ENCODE data around the gene LIF. TPM values are rescaled to one million over a fixed set of nuclear protein-coding genes. Genes with fewer than 3 reads are reported as not detected.
"Not testable (repeated sequence)": the region's sequence is repeated elsewhere in the genome, so short reads cannot be mapped to it uniquely, and the experiment has no call there.

LIF gene
- total RNA-seq, 1 donor from 2014 or later = 0.16 TPM

- DNase-seq = no peak
- no peak overlapping the region for H3K27ac ChIP-seq (replicated peaks)
- intact Hi-C loops (cut with micrococcal nuclease) = no loop called here
These were observed 11.6 kb downstream of the LIF start for GRCh38 chr22:30234786-30235470.

GRCh38 chr22:30234325-30234724 is 12.2 kb downstream of the LIF start:
- peaks cover 94% of the 10 kb centered on the region for H3K27me3 ChIP-seq (ENCODE audit: low read depth)
- H3K27ac ChIP-seq (replicated peaks); intact Hi-C loops (cut with micrococcal nuclease); H3K4me1 ChIP-seq; H3K9me3 ChIP-seq (replicated peaks); DNase-seq; H3K36me3 ChIP-seq; H3K4me3 ChIP-seq: not testable (repeated sequence)

More at GRCh38 chr22:30234786-30235470, 11.6 kb downstream of the LIF start:
- H3K4me1 ChIP-seq = no peaks in the 10 kb centered on the region
- peaks cover 94% of the 10 kb centered on the region for H3K27me3 ChIP-seq (ENCODE audit: low read depth)
- no peaks in the 10 kb centered on the region for H3K9me3 ChIP-seq (replicated peaks)
- no peak for TF ChIP-seq CTCF (IDR thresholded peaks at IDR 0.05; ENCODE audit: borderline replicate concordance)
- H3K4me3 ChIP-seq = no peak overlapping the region
- no peaks in the 10 kb centered on the region for H3K36me3 ChIP-seq

GRCh38 chr22:30233582-30233981 is 13.0 kb downstream of the LIF start:
- DNase-seq = no peak
- intact Hi-C loops (cut with micrococcal nuclease) = no loop called here
- no peak for TF ChIP-seq CTCF (IDR thresholded peaks at IDR 0.05; ENCODE audit: borderline replicate concordance)
- H3K27ac ChIP-seq (replicated peaks) = no peak overlapping the region
- peaks cover 94% of the 10 kb centered on the region for H3K27me3 ChIP-seq (ENCODE audit: low read depth)
- H3K4me1 ChIP-seq = no peaks in the 10 kb centered on the region
- H3K36me3 ChIP-seq = no peaks in the 10 kb centered on the region
- no peak overlapping the region for H3K4me3 ChIP-seq
- H3K9me3 ChIP-seq (replicated peaks) = no peaks in the 10 kb centered on the region

GRCh38 chr22:30232716-30233218 is 13.8 kb downstream of the LIF start:
- no peak for TF ChIP-seq CTCF (IDR thresholded peaks at IDR 0.05; ENCODE audit: borderline replicate concordance)
- Histone ChIP-seq H3K27me3 (ENCODE audit: low read depth) (peaks cover 96% of the 10 kb centered on the region), H3K9me3 (replicated peaks) (no peaks in the 10 kb centered on the region), H3K36me3 (no peaks in the 10 kb centered on the region), H3K4me3 (no peak overlapping the region), H3K4me1 (no peaks in the 10 kb centered on the region), H3K27ac (replicated peaks) (no peak overlapping the region)
- intact Hi-C loops (cut with micrococcal nuclease) = no loop called here
- DNase-seq = no peak

GRCh38 chr22:30230787-30231461 is 15.6 kb downstream of the LIF start:
- no peak overlapping the region for H3K4me3 ChIP-seq
- H3K9me3 ChIP-seq (replicated peaks) = no peaks in the 10 kb centered on the region
- no peak overlapping the region for H3K27ac ChIP-seq (replicated peaks)
- TF ChIP-seq CTCF (IDR thresholded peaks at IDR 0.05; ENCODE audit: borderline replicate concordance) = no peak
- no peak for DNase-seq
- H3K4me1 ChIP-seq = no peaks in the 10 kb centered on the region
- no peaks in the 10 kb centered on the region for H3K36me3 ChIP-seq
- H3K27me3 ChIP-seq (ENCODE audit: low read depth) = peaks cover 96% of the 10 kb centered on the region
- intact Hi-C loops (cut with micrococcal nuclease) = no loop called here

- H3K27ac ChIP-seq (replicated peaks) = no peak overlapping the region
- DNase-seq = no peak
- H3K4me3 ChIP-seq = no peak overlapping the region
- no peak for TF ChIP-seq CTCF (IDR thresholded peaks at IDR 0.05; ENCODE audit: borderline replicate concordance)
- H3K9me3 ChIP-seq (replicated peaks) = no peaks in the 10 kb centered on the region
- no peaks in the 10 kb centered on the region for H3K36me3 ChIP-seq
- intact Hi-C loops (cut with micrococcal nuclease) = no loop called here
- no peaks in the 10 kb centered on the region for H3K4me1 ChIP-seq
- H3K27me3 ChIP-seq (ENCODE audit: low read depth) = peaks cover 96% of the 10 kb centered on the region
These were observed 16.2 kb downstream of the LIF start for GRCh38 chr22:30230330-30230729.
